HFFc6 (cell line): ENCODE results near the gene CCL2. TPM values are rescaled to one million over a fixed set of nuclear protein-coding genes. Genes with fewer than 3 reads are reported as not detected.

ENCODE experiments used
- DNase-seq: peaks from one replicate; pipeline ENCODE4 v3.0.0-alpha.2; 2018
- H3K27ac Mint-ChIP-seq: 2 replicates; pipeline ENCODE4 v1.8.0; 2020; ENCODE audit warnings: mild to moderate bottlenecking, mixed read lengths
- H3K27me3 Mint-ChIP-seq: 2 replicates; pipeline ENCODE4 v1.8.0; 2021; ENCODE audit warnings: mild to moderate bottlenecking, moderate library complexity, mixed read lengths; ENCODE audit not compliant: insufficient read depth
- H3K36me3 Mint-ChIP-seq: 2 replicates; pipeline ENCODE4 v1.8.0; 2021; ENCODE audit warnings: low read depth, mixed read lengths
- H3K4me1 Mint-ChIP-seq: 2 replicates; pipeline ENCODE4 v1.8.0; 2020; ENCODE audit warnings: low read depth, mixed read lengths
- H3K4me3 Mint-ChIP-seq: 2 replicates; pipeline ENCODE4 v1.8.0; 2020; ENCODE audit warnings: mild to moderate bottlenecking, moderate library complexity, mixed read lengths
- H3K9me3 Mint-ChIP-seq: 2 replicates; pipeline ENCODE4 v1.8.0; 2020; ENCODE audit warnings: mild to moderate bottlenecking, mixed read lengths
- CTCF ChIP-seq: fragments of 200-600 bp; sonication (generic); IDR thresholded peaks from 2 replicates; pipeline ENCODE4 v1.5.0; 2021; ENCODE audit warnings: antibody characterized with exemption, mild to moderate bottlenecking
- total RNA-seq, 6 experiments: library from RNA; stranded (reverse); fragmentation: NEBNext Ultra II Directional; extraction: Animal tissue kit (Norgen Biotek cat#: 25700); gene quantifications; 2 replicates in 1 of 6; 3 replicates in 5 of 6; pipeline ENCODE4 v1.2.3, GENCODE V29; 2021

CCL2 gene
- total RNA-seq, 6 experiments from 2014 or later = 23.2 to 65.9 (median 30.1) TPM

GRCh38 chr17:34246881-34247280 lies 8.2 kb upstream of the CCL2 start:
- no peaks in the 10 kb centered on the region for H3K9me3 Mint-ChIP-seq
- TF ChIP-seq CTCF = no peak
- H3K36me3 Mint-ChIP-seq = no peaks in the 10 kb centered on the region
- H3K27me3 Mint-ChIP-seq = no peaks in the 10 kb centered on the region
- H3K4me1 Mint-ChIP-seq = peaks cover 46% of the 10 kb centered on the region
- no peak overlapping the region for H3K4me3 Mint-ChIP-seq
- no peak overlapping the region for H3K27ac Mint-ChIP-seq
- DNase-seq = no peak

GRCh38 chr17:34248511-34249024 lies 6.5 kb upstream of the CCL2 start:
- DNase-seq = peak; percentile 90

GRCh38 chr17:34249061-34249460 lies 6.0 kb upstream of the CCL2 start:
- no peaks in the 10 kb centered on the region for H3K27me3 Mint-ChIP-seq
- no peak for TF ChIP-seq CTCF
- H3K4me1 Mint-ChIP-seq = peaks cover 68% of the 10 kb centered on the region
- H3K4me3 Mint-ChIP-seq = peak overlapping the region; percentile 9
- no peaks in the 10 kb centered on the region for H3K9me3 Mint-ChIP-seq
- no peaks in the 10 kb centered on the region for H3K36me3 Mint-ChIP-seq
- no peak for DNase-seq
- H3K27ac Mint-ChIP-seq = peak overlapping the region; percentile 91

More at GRCh38 chr17:34248511-34249024, 6.5 kb upstream of the CCL2 start:
- no peak for TF ChIP-seq CTCF
- Mint-ChIP-seq H3K27ac (peak overlapping the region; percentile 91), H3K36me3 (no peaks in the 10 kb centered on the region), H3K27me3 (no peaks in the 10 kb centered on the region), H3K4me1 (peaks cover 63% of the 10 kb centered on the region), H3K4me3 (peak overlapping the region; percentile 23), H3K9me3 (no peaks in the 10 kb centered on the region)

GRCh38 chr17:34249478-34249877 lies 5.6 kb upstream of the CCL2 start:
- no peaks in the 10 kb centered on the region for H3K36me3 Mint-ChIP-seq
- no peaks in the 10 kb centered on the region for H3K27me3 Mint-ChIP-seq
- H3K4me1 Mint-ChIP-seq = peaks cover 72% of the 10 kb centered on the region
- H3K4me3 Mint-ChIP-seq = peak overlapping the region; percentile 9; the same call in 1 of the 2 replicates
- H3K27ac Mint-ChIP-seq = peak overlapping the region; percentile 91
- DNase-seq = no peak
- no peak for TF ChIP-seq CTCF
- no peaks in the 10 kb centered on the region for H3K9me3 Mint-ChIP-seq

GRCh38 chr17:34251186-34251585 lies 3.9 kb upstream of the CCL2 start:
- no peak for TF ChIP-seq CTCF
- H3K4me1 Mint-ChIP-seq = peaks cover 89% of the 10 kb centered on the region
- no peaks in the 10 kb centered on the region for H3K27me3 Mint-ChIP-seq
- no peaks in the 10 kb centered on the region for H3K36me3 Mint-ChIP-seq
- H3K9me3 Mint-ChIP-seq = no peaks in the 10 kb centered on the region
- no peak overlapping the region; the same call in 1 of the 2 replicates for H3K4me3 Mint-ChIP-seq
- no peak for DNase-seq
- peak overlapping the region; percentile 98 for H3K27ac Mint-ChIP-seq

- DNase-seq = peak; percentile 57
- H3K27ac Mint-ChIP-seq = peak overlapping the region; percentile 98
- peaks cover 95% of the 10 kb centered on the region for H3K4me1 Mint-ChIP-seq
- H3K9me3 Mint-ChIP-seq = no peaks in the 10 kb centered on the region
- H3K27me3 Mint-ChIP-seq = no peaks in the 10 kb centered on the region
- peaks cover 5% of the 10 kb centered on the region; the same call in 1 of the 2 replicates for H3K36me3 Mint-ChIP-seq
- H3K4me3 Mint-ChIP-seq = peak overlapping the region; percentile 74
- TF ChIP-seq CTCF = no peak
These were observed 3.0 kb upstream of the CCL2 start for GRCh38 chr17:34252095-34252443.
